BJ (cell line): Measurements from ENCODE around the gene RNF11. TPM values are rescaled to one million over a fixed set of nuclear protein-coding genes. Genes with fewer than 3 reads are reported as not detected.

Source experiments
- CTCF ChIA-PET: fragments of 350-600 bp; formaldehyde crosslinking; extraction: SDS; loops from one replicate; lab custom pipeline; 2021; ENCODE audit warnings: antibody characterized with exemption, inconsistent platforms; lab: Yijun Ruan, JAX
- POLR2A ChIA-PET: fragments of 300-600 bp; sonication (Branson Sonifier 250); formaldehyde crosslinking; extraction: SDS; loops from one replicate; lab custom pipeline; 2021; ENCODE audit warnings: antibody characterized with exemption; lab: Charles Lee
- DNase-seq: peaks from one replicate; pipeline ENCODE4 v3.0.0-alpha.2; 2011; ENCODE audit warnings: low read depth
- H3K27me3 ChIP-seq: 2 replicates; pipeline ENCODE4 v1.6.0; 2011; ENCODE audit warnings: low read length; ENCODE audit not compliant: control insufficient read depth, insufficient read depth
- H3K36me3 ChIP-seq: 2 replicates; pipeline ENCODE4 v1.5.1; 2011; ENCODE audit warnings: low read length; ENCODE audit not compliant: control insufficient read depth, insufficient read depth
- H3K4me3 ChIP-seq: 2 replicates; pipeline ENCODE4 v1.5.1; 2011; ENCODE audit warnings: low read depth, mild to moderate bottlenecking, control low read depth, low read length
- CTCF ChIP-seq: IDR thresholded peaks from 2 replicates; pipeline ENCODE4 v1.5.1; 2011; ENCODE audit warnings: low read depth, mild to moderate bottlenecking, control low read depth, inconsistent platforms, low read length, moderate library complexity; ENCODE audit not compliant: insufficient read depth
- polyA plus RNA-seq: library from polyadenylated mRNA; depleted of rRNA; stranded (reverse); fragments of >200 nt; gene quantifications from 2 replicates; pipeline ENCODE4 v1.2.3, GENCODE V29; 2011

Gene RNF11
- polyA plus RNA-seq, 1 experiment, result 81.5 TPM

DNA sequence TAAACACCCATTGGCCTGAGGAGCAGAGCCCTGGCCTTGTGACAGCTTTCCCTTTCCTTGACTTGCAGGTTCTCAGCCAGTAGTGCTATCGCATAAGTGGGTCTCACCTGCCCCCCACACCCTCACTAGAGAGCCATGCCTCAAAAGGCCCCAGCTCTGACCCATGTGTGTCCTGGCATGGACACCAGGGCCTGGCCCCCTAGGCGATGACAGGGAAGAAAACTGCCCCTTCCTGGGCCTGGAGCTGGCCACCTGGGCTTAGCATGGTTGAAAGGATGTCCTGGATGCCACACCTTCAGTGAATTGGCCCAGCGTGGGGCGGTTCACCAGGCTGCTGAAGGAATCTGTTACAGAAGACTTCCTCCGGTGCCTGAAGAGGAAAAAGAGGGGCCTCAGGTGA lies 75.8 kb downstream of the RNF11 start:
- H3K36me3 ChIP-seq, result no peaks in the 10 kb centered on the region
- no peak for DNase-seq
- POLR2A ChIA-PET, result no interaction called here
- H3K27me3 ChIP-seq, result no peaks in the 10 kb centered on the region
- no peak overlapping the region for H3K4me3 ChIP-seq
- CTCF ChIA-PET, result interaction anchor here (0.5 to 1.8 kb wide), 2 partner anchors 15 to 239 kb away, joined by 3 to 7 read pairs; no protein-coding TSS in a partner anchor
- TF ChIP-seq CTCF, result no peak

- DNase-seq, result no peak
- Histone ChIP-seq H3K27me3 (no peaks in the 10 kb centered on the region), H3K4me3 (no peak overlapping the region), H3K36me3 (no peaks in the 10 kb centered on the region)
- ChIA-PET POLR2A (no interaction called here), CTCF (interaction anchor here (0.8 to 1.8 kb wide), 2 partner anchors 16 to 19 kb away, joined by 4 to 7 read pairs; no protein-coding TSS in a partner anchor)
- no peak for TF ChIP-seq CTCF
Observed at GRCh38 chr1:51312718-51313117, 76.6 kb downstream of the RNF11 start.

DNA sequence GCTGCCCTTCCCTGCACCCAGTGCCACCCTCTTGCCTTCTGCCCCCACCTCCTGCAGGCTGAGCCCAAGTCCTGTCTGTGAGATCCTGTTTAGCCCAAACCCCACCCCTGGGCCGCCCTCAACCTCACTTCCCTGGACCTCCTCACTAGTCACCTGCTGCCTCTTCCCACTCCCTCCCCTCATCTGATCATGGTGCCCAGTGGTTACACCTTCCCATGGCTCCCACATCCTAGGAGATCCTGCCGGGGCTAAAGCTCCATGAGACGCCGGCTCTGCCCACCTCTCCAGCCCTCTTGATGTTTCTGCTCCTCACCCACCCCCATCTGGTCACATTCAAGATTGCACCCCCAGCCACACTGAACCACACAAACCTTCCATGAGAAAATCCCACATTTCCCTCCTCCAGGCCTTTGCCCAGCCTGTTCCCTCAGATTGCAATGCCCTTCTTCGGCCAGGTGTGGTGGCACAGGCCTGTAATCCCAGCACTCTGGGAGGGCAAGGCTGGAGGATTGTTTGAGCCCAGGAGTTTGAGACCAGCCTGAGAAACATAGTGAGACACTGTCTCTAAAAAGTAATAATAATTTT lies 77.3 kb downstream of the RNF11 start:
- Histone ChIP-seq H3K27me3 (no peaks in the 10 kb centered on the region), H3K36me3 (no peaks in the 10 kb centered on the region), H3K4me3 (no peak overlapping the region)
- TF ChIP-seq CTCF, result no peak
- DNase-seq, result no peak
- CTCF ChIA-PET, result interaction anchor here (1.8 kb wide), 1 partner anchor 17 kb away, joined by 7 read pairs; no protein-coding TSS in a partner anchor
- POLR2A ChIA-PET, result no interaction called here

DNA sequence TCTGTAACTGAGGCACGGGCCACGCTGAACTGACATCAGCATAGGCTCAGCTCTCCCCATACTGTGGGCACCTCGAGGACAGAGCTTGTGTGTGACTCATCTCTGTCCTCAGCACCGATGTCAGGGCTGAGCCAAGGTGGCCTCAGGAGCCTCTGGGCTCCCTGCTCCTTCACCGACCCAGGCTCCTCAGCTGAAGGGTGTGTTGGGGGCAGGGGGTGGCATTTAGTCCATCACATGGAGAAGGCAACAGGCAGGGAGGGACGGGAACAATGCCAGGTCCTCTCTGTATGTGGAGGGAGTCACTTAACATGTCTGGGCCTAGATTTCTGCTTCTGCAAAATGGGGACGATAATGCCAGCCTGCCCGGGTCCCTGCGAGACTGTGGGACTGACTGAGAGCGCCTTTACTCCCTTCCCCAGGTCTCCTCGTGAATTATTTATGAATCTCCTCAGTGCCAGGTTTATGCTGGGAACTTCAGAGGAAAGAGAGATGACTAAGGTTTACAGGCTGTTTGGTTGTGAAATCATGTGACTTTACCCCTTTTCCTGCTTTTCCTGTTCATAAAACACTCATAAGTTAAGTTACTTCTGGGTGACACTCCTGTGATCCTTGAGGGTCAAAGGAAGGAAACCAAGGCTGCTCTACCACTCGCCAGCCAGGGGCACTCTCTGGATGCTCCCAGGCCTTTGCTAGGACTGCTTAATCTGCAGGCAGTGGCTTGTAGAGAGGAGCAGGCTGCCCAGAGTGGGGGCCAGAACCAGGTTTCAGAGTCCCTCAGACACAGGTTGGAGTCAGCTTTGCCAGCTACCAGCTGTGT lies 78.1 kb downstream of the RNF11 start:
- ChIA-PET CTCF (interaction anchor here (0.6 kb wide), 1 partner anchor 128 kb away, joined by 3 read pairs; no protein-coding TSS in a partner anchor), POLR2A (no interaction called here)
- DNase-seq, result peak; percentile 59
- no peak for TF ChIP-seq CTCF
- Histone ChIP-seq H3K27me3 (no peaks in the 10 kb centered on the region), H3K36me3 (no peaks in the 10 kb centered on the region), H3K4me3 (no peak overlapping the region)

- H3K27me3 ChIP-seq, result no peaks in the 10 kb centered on the region
- ChIA-PET POLR2A (no interaction called here), CTCF (interaction anchor here (0.6 to 1.0 kb wide), 2 partner anchors 123 to 129 kb away, joined by 3 read pairs; no protein-coding TSS in a partner anchor)
- H3K36me3 ChIP-seq, result no peaks in the 10 kb centered on the region
- H3K4me3 ChIP-seq, result no peak overlapping the region
- no peak for DNase-seq
- no peak for TF ChIP-seq CTCF
Observed at GRCh38 chr1:51314974-51315373, 78.9 kb downstream of the RNF11 start.
